IMR-90 (cell line): Measurements from ENCODE around the gene MACIR. TPM values are rescaled to one million over a fixed set of nuclear protein-coding genes. Genes with fewer than 3 reads are reported as not detected.

Experiments
- ATAC-seq: fragments of 200-7000 bp; cut with Tn5 transposase; 2 replicates; pipeline ENCODE4 v1.9.1; 2020; ENCODE audit warnings: low read depth, mild to moderate bottlenecking, moderate library complexity
- BruUV-seq: library from RNA; stranded (reverse); fragments of 400-500 nt; replicated peaks from 2 replicates; lab custom pipeline; 2021; lab: Mats Ljungman, UMichigan
- CTCF ChIA-PET: fragments of 300-600 bp; formaldehyde crosslinking; extraction: SDS; loops from one replicate; lab custom pipeline; 2021; ENCODE audit warnings: antibody characterized with exemption; lab: Yijun Ruan, JAX
- POLR2A ChIA-PET: fragments of 300-600 bp; sonication (Branson Sonifier 250); formaldehyde crosslinking; loops from one replicate; lab custom pipeline; 2022; ENCODE audit warnings: antibody characterized with exemption; ENCODE audit not compliant: unreplicated experiment; lab: Charles Lee
- DNase-seq: peaks from one replicate; pipeline ENCODE4 v3.0.0; 2013
- H2AFZ ChIP-seq: replicated peaks from 2 replicates; pipeline ENCODE3; 2013; ENCODE audit warnings: low read length, mild to moderate bottlenecking; ENCODE audit not compliant: poor library complexity
- H2AK5ac ChIP-seq: 2 replicates; pipeline ENCODE4 v1.6.1; 2013; ENCODE audit warnings: low read depth, low read length, inconsistent platforms
- H2AK9ac ChIP-seq: replicated peaks from 2 replicates; pipeline ENCODE3; 2013; ENCODE audit warnings: mild to moderate bottlenecking, low read depth, low read length, moderate library complexity; ENCODE audit not compliant: poor library complexity
- H2BK120ac ChIP-seq: 2 replicates; pipeline ENCODE4 v1.6.1; 2013; ENCODE audit warnings: low read depth, low read length, inconsistent platforms
- H2BK15ac ChIP-seq: 3 replicates; pipeline ENCODE4 v1.6.1; 2013; ENCODE audit warnings: low read depth, low read length, inconsistent platforms
- H2BK20ac ChIP-seq: 2 replicates; pipeline ENCODE4 v1.6.1; 2013; ENCODE audit warnings: low read depth, mild to moderate bottlenecking, inconsistent platforms, low read length, moderate library complexity
- H2BK5ac ChIP-seq: 2 replicates; pipeline ENCODE4 v1.6.1; 2013; ENCODE audit warnings: mild to moderate bottlenecking, low read depth, low read length, inconsistent platforms; ENCODE audit not compliant: poor library complexity, severe bottlenecking
- H3K14ac ChIP-seq: replicated peaks from 2 replicates; pipeline ENCODE4 v1.6.1; 2013; ENCODE audit warnings: low read depth, low read length, inconsistent platforms
- H3K18ac ChIP-seq: 2 replicates; pipeline ENCODE4 v1.6.1; 2013; ENCODE audit warnings: low read depth, low read length, control low read depth
- H3K23ac ChIP-seq: 2 replicates; pipeline ENCODE4 v1.6.1; 2013; ENCODE audit warnings: low read depth, low read length, inconsistent platforms
- H3K27ac ChIP-seq: 2 replicates; pipeline ENCODE4 v1.5.1; 2013; ENCODE audit warnings: mild to moderate bottlenecking, control low read depth, low read length; ENCODE audit not compliant: insufficient read depth
- H3K27me3 ChIP-seq: 2 replicates; pipeline ENCODE4 v1.6.1; 2013; ENCODE audit warnings: low read length; ENCODE audit not compliant: control insufficient read depth, insufficient read depth
- H3K36me3 ChIP-seq: 2 replicates; pipeline ENCODE4 v1.6.1; 2013; ENCODE audit warnings: low read length, mixed read lengths; ENCODE audit not compliant: control insufficient read depth, insufficient read depth
- H3K4ac ChIP-seq: 2 replicates; pipeline ENCODE4 v1.6.1; 2013; ENCODE audit warnings: low read depth, low read length, inconsistent platforms
- H3K4me1 ChIP-seq: 2 replicates; pipeline ENCODE4 v1.6.1; 2013; ENCODE audit warnings: low read length, mixed read lengths; ENCODE audit not compliant: control insufficient read depth, insufficient read depth
- H3K4me2 ChIP-seq: 2 replicates; pipeline ENCODE4 v1.6.1; 2013; ENCODE audit warnings: low read depth, mild to moderate bottlenecking, control low read depth, low read length, moderate library complexity
- H3K4me3 ChIP-seq: 2 replicates; pipeline ENCODE4 v1.5.1; 2013; ENCODE audit warnings: low read depth, mild to moderate bottlenecking, control low read depth, low read length, moderate library complexity; ENCODE audit not compliant: insufficient read depth
- H3K56ac ChIP-seq: 2 replicates; pipeline ENCODE4 v1.6.1; 2013; ENCODE audit warnings: low read length, inconsistent platforms; ENCODE audit not compliant: insufficient read depth; ENCODE audit errors: extremely low read depth
- H3K79me1 ChIP-seq, 2 experiments: 2 replicates each; pipeline ENCODE4 v1.6.1; 2013; ENCODE audit warnings: low read length in 2 of 2, inconsistent platforms in 1 of 2, low read depth in 1 of 2
- H3K9ac ChIP-seq: 2 replicates; pipeline ENCODE4 v1.6.1; 2013; ENCODE audit warnings: low read depth, low read length, control low read depth
- H3K9me1 ChIP-seq: 2 replicates; pipeline ENCODE4 v1.6.1; 2013; ENCODE audit warnings: low read length, inconsistent platforms; ENCODE audit not compliant: insufficient read depth
- H3K9me3 ChIP-seq: 2 replicates; pipeline ENCODE4 v1.6.1; 2013; ENCODE audit warnings: low read length; ENCODE audit not compliant: control insufficient read depth, insufficient read depth
- H4K20me1 ChIP-seq: 2 replicates; pipeline ENCODE4 v1.6.1; 2013; ENCODE audit warnings: low read length, inconsistent platforms; ENCODE audit not compliant: insufficient read depth
- H4K5ac ChIP-seq: 2 replicates; pipeline ENCODE4 v1.6.1; 2013; ENCODE audit warnings: mild to moderate bottlenecking, low read depth, low read length, control low read depth
- H4K8ac ChIP-seq, 2 experiments: 2 replicates each; pipeline ENCODE4 v1.6.1; 2013; ENCODE audit warnings: low read depth in 2 of 2, low read length in 2 of 2, control low read depth in 1 of 2, inconsistent platforms in 1 of 2
- H4K91ac ChIP-seq: 2 replicates; pipeline ENCODE4 v1.6.1; 2013; ENCODE audit warnings: low read depth, low read length, inconsistent platforms; ENCODE audit not compliant: insufficient read depth
- BHLHE40 ChIP-seq: fragments of 150-350 bp; IDR thresholded peaks from 2 replicates; pipeline ENCODE4 v1.6.1; 2016; ENCODE audit warnings: mild to moderate bottlenecking, low read depth, low read length
- CEBPB ChIP-seq: IDR thresholded peaks from 2 replicates; pipeline ENCODE4 v1.6.1; 2012; ENCODE audit warnings: low read depth, low read length, improper control_type of control experiment
- CHD1 ChIP-seq: IDR thresholded peaks from 2 replicates; pipeline ENCODE4 v1.6.1; 2012; ENCODE audit warnings: low read depth, low read length, improper control_type of control experiment
- ELK1 ChIP-seq: fragments of 150-350 bp; IDR thresholded peaks from 2 replicates; pipeline ENCODE4 v1.6.1; 2016; ENCODE audit warnings: low read depth, mild to moderate bottlenecking, low read length, moderate library complexity, borderline replicate concordance
- FOS ChIP-seq: fragments of 150-350 bp; IDR thresholded peaks from 2 replicates; pipeline ENCODE4 v1.6.1; 2016; ENCODE audit warnings: low read depth, low read length
- MAZ ChIP-seq: IDR thresholded peaks from 2 replicates; pipeline ENCODE4 v1.6.1; 2012; ENCODE audit warnings: low read depth, mild to moderate bottlenecking, low read length, improper control_type of control experiment, moderate library complexity, borderline replicate concordance
- MXI1 ChIP-seq: IDR thresholded peaks from 2 replicates; pipeline ENCODE4 v1.6.1; 2012; ENCODE audit warnings: low read depth, mild to moderate bottlenecking, low read length, moderate library complexity, borderline replicate concordance
- NFE2L2 ChIP-seq: fragments of 150-350 bp; IDR thresholded peaks from 2 replicates; pipeline ENCODE4 v1.6.1; 2016; ENCODE audit warnings: low read depth, mild to moderate bottlenecking, low read length
- POLR2A ChIP-seq: IDR thresholded peaks from 2 replicates; pipeline ENCODE4 v1.6.1; 2012; ENCODE audit warnings: mild to moderate bottlenecking, low read depth, low read length
- RAD21 ChIP-seq: IDR thresholded peaks from 2 replicates; pipeline ENCODE4 v1.6.1; 2012; ENCODE audit warnings: low read length, improper control_type of control experiment
- RCOR1 ChIP-seq: IDR thresholded peaks from 2 replicates; pipeline ENCODE4 v1.6.1; 2012; ENCODE audit warnings: mild to moderate bottlenecking, low read length, improper control_type of control experiment; ENCODE audit not compliant: insufficient replicate concordance
- RFX5 ChIP-seq: IDR thresholded peaks from 2 replicates; pipeline ENCODE4 v1.8.0; 2012; ENCODE audit warnings: low read depth, mild to moderate bottlenecking, low read length, moderate library complexity
- SMC3 ChIP-seq: fragments of 150-350 bp; IDR thresholded peaks from 2 replicates; pipeline ENCODE4 v1.6.1; 2016; ENCODE audit warnings: low read depth, mild to moderate bottlenecking, antibody characterized with exemption, low read length, moderate library complexity
- USF2 ChIP-seq: fragments of 150-350 bp; IDR thresholded peaks from 2 replicates; pipeline ENCODE4 v1.6.1; 2017; ENCODE audit warnings: mild to moderate bottlenecking, antibody characterized with exemption, low read length, low read depth
- WGBS, 2 experiments: methylation state at CpG; one replicate each; pipeline versions ENCODE4 v1.1.5 to v1.1.7; 2013; ENCODE audit warnings: missing lambda C conversion rate in 2 of 2; ENCODE audit not compliant: insufficient read length in 1 of 2; ENCODE audit errors: extremely low coverage in 2 of 2; 5-methylcytosine and 5-hydroxymethylcytosine counted together
- dilution Hi-C: fragments of 300-500 bp; cut with HindIII; formaldehyde crosslinking; loops from one replicate; pipeline ENCODE4 v1.14.3; 2018; ENCODE audit warnings: low sequenced_read_pairs; ENCODE audit not compliant: unreplicated experiment
- in situ Hi-C: fragments of 300-500 bp; cut with MboI; formaldehyde crosslinking; loops from 3 replicates; pipeline ENCODE4 v1.14.3; 2019; ENCODE audit warnings: low sequenced_read_pairs, inconsistent platforms, mixed read lengths
- intact Hi-C: fragments of 100-400 bp; cut with micrococcal nuclease; formaldehyde crosslinking; loops from 2 replicates; pipeline ENCODE4 v1.10.0; 2022
- polyA plus RNA-seq, 3 experiments: library from polyadenylated mRNA; depleted of rRNA; stranded (reverse); fragments of >200 nt; gene quantifications; 2 replicates each; pipeline ENCODE4 v1.2.3, GENCODE V29; 2012; ENCODE audit warnings: low replicate concordance in 1 of 3
- total RNA-seq: library from RNA; depleted of rRNA; stranded (reverse); fragments of >200 nt; gene quantifications from 2 replicates; pipeline ENCODE4 v1.2.3, GENCODE V29; 2012
- TF ChIP-seq, protein P1 (sequence below): conservative IDR thresholded peaks from 2 replicates; pipeline ENCODE4 v1.5.1; 2012; ENCODE audit warnings: mild to moderate bottlenecking, low read depth, low read length, improper control_type of control experiment

Gene MACIR
- total and polyA plus RNA-seq, 2 of the 4 experiments (the other 2 are of a cell fraction): 11.1 to 21.3 TPM

DNA sequence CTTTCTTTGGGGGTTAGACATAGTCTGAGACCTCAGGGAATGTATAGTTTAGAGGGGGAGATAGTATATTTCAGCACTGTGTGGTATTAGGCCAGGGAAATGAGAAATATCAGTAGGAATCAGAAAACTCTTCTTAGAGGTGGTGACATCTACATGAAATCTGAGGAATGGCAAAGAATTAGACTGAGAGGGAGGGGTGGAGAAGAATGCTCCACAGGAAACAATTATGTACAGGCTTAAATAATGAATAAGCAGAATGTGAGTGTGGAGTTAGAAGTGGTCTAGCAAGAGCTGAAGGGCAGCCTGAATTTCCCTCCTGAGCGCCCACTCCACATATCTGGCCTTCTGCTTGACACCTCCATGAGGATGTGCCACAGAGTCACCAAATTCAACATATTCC, 3.6 kb upstream of the MACIR start:
- CTCF ChIA-PET: no interaction called here
- BruUV-seq: no TSS peak
- intact Hi-C loops: loop anchor here (5.0 kb wide), 1 partner anchor 197 kb away; no protein-coding TSS in a partner anchor

More for the DNA sequence above, 3.6 kb upstream of the MACIR start:
- H3K4me3 ChIP-seq: no peak overlapping the region
- H3K23ac ChIP-seq: no peak overlapping the region
- in situ Hi-C loops (no loop called here), dilution Hi-C loops (no loop called here)
- H3K4ac ChIP-seq: no peak overlapping the region
- H3K79me1 ChIP-seq: peaks cover 2 to 6% of the 10 kb centered on the region in 2 experiments; a peak in 2 of 4 replicates
- H4K8ac ChIP-seq: no peak overlapping the region
- H2BK120ac ChIP-seq: no peak overlapping the region
- no peak overlapping the region for H4K91ac ChIP-seq
- no peak overlapping the region for H2BK20ac ChIP-seq
- H3K27me3 ChIP-seq: peaks cover 2% of the 10 kb centered on the region; the same call in 1 of the 2 replicates
- no peak overlapping the region for H3K18ac ChIP-seq
- no peak overlapping the region for H3K27ac ChIP-seq
- no peak for DNase-seq
- H3K9me3 ChIP-seq: no peaks in the 10 kb centered on the region
- H3K4me1 ChIP-seq: no peaks in the 10 kb centered on the region
- no peak for ATAC-seq
- no peak overlapping the region for H2AFZ ChIP-seq
- H3K4me2 ChIP-seq: no peak overlapping the region
- peaks cover 5% of the 10 kb centered on the region; the same call in 1 of the 2 replicates for H4K20me1 ChIP-seq
- no peaks in the 10 kb centered on the region for H3K36me3 ChIP-seq
- H3K14ac ChIP-seq: no peak overlapping the region
- no peak overlapping the region for H2AK9ac ChIP-seq
- no CpG with 5 or more reads among the region's 1 CpG for WGBS, 2 experiments
- no peak overlapping the region for H2AK5ac ChIP-seq
- POLR2A ChIA-PET: no interaction called here
- TF ChIP-seq CHD1 (no peak), BHLHE40 (no peak), RAD21 (no peak), USF2 (no peak), MXI1 (no peak), FOS (no peak), CEBPB (no peak), SMC3 (no peak), ELK1 (no peak), RCOR1 (no peak), MAZ (no peak), POLR2A (no peak), NFE2L2 (no peak), RFX5 (no peak)
- TF ChIP-seq, protein P1, sequence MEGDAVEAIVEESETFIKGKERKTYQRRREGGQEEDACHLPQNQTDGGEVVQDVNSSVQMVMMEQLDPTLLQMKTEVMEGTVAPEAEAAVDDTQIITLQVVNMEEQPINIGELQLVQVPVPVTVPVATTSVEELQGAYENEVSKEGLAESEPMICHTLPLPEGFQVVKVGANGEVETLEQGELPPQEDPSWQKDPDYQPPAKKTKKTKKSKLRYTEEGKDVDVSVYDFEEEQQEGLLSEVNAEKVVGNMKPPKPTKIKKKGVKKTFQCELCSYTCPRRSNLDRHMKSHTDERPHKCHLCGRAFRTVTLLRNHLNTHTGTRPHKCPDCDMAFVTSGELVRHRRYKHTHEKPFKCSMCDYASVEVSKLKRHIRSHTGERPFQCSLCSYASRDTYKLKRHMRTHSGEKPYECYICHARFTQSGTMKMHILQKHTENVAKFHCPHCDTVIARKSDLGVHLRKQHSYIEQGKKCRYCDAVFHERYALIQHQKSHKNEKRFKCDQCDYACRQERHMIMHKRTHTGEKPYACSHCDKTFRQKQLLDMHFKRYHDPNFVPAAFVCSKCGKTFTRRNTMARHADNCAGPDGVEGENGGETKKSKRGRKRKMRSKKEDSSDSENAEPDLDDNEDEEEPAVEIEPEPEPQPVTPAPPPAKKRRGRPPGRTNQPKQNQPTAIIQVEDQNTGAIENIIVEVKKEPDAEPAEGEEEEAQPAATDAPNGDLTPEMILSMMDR: no peak
- H4K5ac ChIP-seq: no peak overlapping the region
- H2BK15ac ChIP-seq: no peak overlapping the region
- no peak overlapping the region for H3K9ac ChIP-seq
- no peak overlapping the region for H3K56ac ChIP-seq
- H2BK5ac ChIP-seq: no peak overlapping the region
- no peaks in the 10 kb centered on the region for H3K9me1 ChIP-seq
